PC-9 (cell line): ENCODE data around the gene TADA2B. TPM values are rescaled to one million over a fixed set of nuclear protein-coding genes. Genes with fewer than 3 reads are reported as not detected.

Experiments used
- BruUV-seq: library from RNA; stranded (reverse); fragments of 400-500 nt; replicated peaks from 2 replicates; lab custom pipeline; 2021; lab: Mats Ljungman, UMichigan
- CTCF ChIA-PET: fragments of 300-600 bp; sonication (Branson Sonifier 250); formaldehyde crosslinking; loops from one replicate; lab custom pipeline; 2022; ENCODE audit warnings: antibody characterized with exemption; lab: Charles Lee
- POLR2A ChIA-PET: fragments of 300-600 bp; sonication (Branson Sonifier 250); formaldehyde crosslinking; loops from one replicate; lab custom pipeline; 2022; ENCODE audit warnings: antibody characterized with exemption; ENCODE audit not compliant: unreplicated experiment; lab: Charles Lee
- DNase-seq, 2 experiments: peaks; one replicate each; pipeline versions ENCODE4 v3.0.0 to v3.0.0-alpha.2; 2015 to 2022; ENCODE audit warnings: mixed read lengths in 1 of 2
- H2AFZ ChIP-seq: fragments of 200-600 bp; sonication (generic); 2 replicates; pipeline ENCODE4 v1.8.1; 2017; ENCODE audit warnings: antibody characterized with exemption
- H3F3A ChIP-seq: fragments of 200-600 bp; sonication (generic); 2 replicates; pipeline ENCODE4 v1.8.1; 2017; ENCODE audit warnings: antibody characterized with exemption, mild to moderate bottlenecking, low read depth; ENCODE audit not compliant: insufficient read depth
- H3K27ac ChIP-seq: fragments of 200-600 bp; sonication (generic); 2 replicates; pipeline ENCODE4 v1.6.1; 2016; ENCODE audit warnings: mixed run types
- H3K27me3 ChIP-seq: fragments of 200-600 bp; sonication (generic); 2 replicates; pipeline ENCODE4 v1.6.1; 2016; ENCODE audit warnings: low read depth, mixed run types; ENCODE audit not compliant: insufficient read depth
- H3K36me3 ChIP-seq: fragments of 200-600 bp; sonication (generic); 2 replicates; pipeline ENCODE4 v1.6.1; 2016; ENCODE audit warnings: low read depth, mixed run types
- H3K4me1 ChIP-seq: fragments of 200-600 bp; sonication (generic); replicated peaks from 2 replicates; pipeline ENCODE4 v1.6.1; 2016; ENCODE audit warnings: mixed run types; ENCODE audit not compliant: insufficient read depth
- H3K4me2 ChIP-seq: fragments of 200-600 bp; sonication (generic); 2 replicates; pipeline ENCODE4 v1.6.1; 2017; ENCODE audit warnings: mixed run types
- H3K4me3 ChIP-seq: fragments of 200-600 bp; sonication (generic); 2 replicates; pipeline ENCODE4 v1.6.1; 2016; ENCODE audit warnings: mixed run types
- H3K79me2 ChIP-seq: fragments of 200-600 bp; sonication (generic); 2 replicates; pipeline ENCODE4 v1.6.1; 2017; ENCODE audit warnings: low read depth, mixed run types
- H3K9me2 ChIP-seq: fragments of 200-600 bp; sonication (generic); 2 replicates; pipeline ENCODE4 v1.8.1; 2017; ENCODE audit warnings: mild to moderate bottlenecking; ENCODE audit not compliant: insufficient read depth
- H3K9me3 ChIP-seq: fragments of 200-600 bp; sonication (generic); 2 replicates; pipeline ENCODE4 v1.8.1; 2016; ENCODE audit warnings: low read depth; ENCODE audit not compliant: insufficient read depth
- H4K20me1 ChIP-seq: fragments of 200-600 bp; sonication (generic); 2 replicates; pipeline ENCODE4 v1.8.1; 2017; ENCODE audit not compliant: insufficient read depth
- EZH2 ChIP-seq: fragments of 200-600 bp; sonication (generic); IDR thresholded peaks from 2 replicates; pipeline ENCODE4 v1.8.0; 2017; ENCODE audit warnings: antibody characterized with exemption, low read depth
- intact Hi-C: fragments of 100-400 bp; cut with micrococcal nuclease; formaldehyde crosslinking; loops from one replicate; pipeline ENCODE4 v1.10.0; 2022; ENCODE audit not compliant: unreplicated experiment
- total RNA-seq: library from RNA; stranded (reverse); gene quantifications from 2 replicates; pipeline ENCODE4 v1.2.3, GENCODE V29; 2021
- TF ChIP-seq, protein P1 (sequence below): fragments of 200-600 bp; sonication (generic); conservative IDR thresholded peaks from 2 replicates; pipeline ENCODE4 v1.6.1; 2017; ENCODE audit warnings: mixed run types, antibody characterized with exemption, mild to moderate bottlenecking, moderate library complexity

TADA2B gene
- total RNA-seq, 1 experiment from 2014 or later = 9.5 TPM

GRCh38 chr4:7004331-7004730 lies 38.8 kb upstream of the TADA2B start:
- H3K27ac ChIP-seq = no peak overlapping the region
- no peak overlapping the region for H2AFZ ChIP-seq
- no peaks in the 10 kb centered on the region for H4K20me1 ChIP-seq
- H3F3A ChIP-seq = peaks cover 5% of the 10 kb centered on the region
- BruUV-seq = no TSS peak
- peaks cover 9% of the 10 kb centered on the region for H3K4me1 ChIP-seq
- no peak for TF ChIP-seq EZH2
- TF ChIP-seq, protein P1, sequence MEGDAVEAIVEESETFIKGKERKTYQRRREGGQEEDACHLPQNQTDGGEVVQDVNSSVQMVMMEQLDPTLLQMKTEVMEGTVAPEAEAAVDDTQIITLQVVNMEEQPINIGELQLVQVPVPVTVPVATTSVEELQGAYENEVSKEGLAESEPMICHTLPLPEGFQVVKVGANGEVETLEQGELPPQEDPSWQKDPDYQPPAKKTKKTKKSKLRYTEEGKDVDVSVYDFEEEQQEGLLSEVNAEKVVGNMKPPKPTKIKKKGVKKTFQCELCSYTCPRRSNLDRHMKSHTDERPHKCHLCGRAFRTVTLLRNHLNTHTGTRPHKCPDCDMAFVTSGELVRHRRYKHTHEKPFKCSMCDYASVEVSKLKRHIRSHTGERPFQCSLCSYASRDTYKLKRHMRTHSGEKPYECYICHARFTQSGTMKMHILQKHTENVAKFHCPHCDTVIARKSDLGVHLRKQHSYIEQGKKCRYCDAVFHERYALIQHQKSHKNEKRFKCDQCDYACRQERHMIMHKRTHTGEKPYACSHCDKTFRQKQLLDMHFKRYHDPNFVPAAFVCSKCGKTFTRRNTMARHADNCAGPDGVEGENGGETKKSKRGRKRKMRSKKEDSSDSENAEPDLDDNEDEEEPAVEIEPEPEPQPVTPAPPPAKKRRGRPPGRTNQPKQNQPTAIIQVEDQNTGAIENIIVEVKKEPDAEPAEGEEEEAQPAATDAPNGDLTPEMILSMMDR = no peak
- no peak for DNase-seq
- ChIA-PET POLR2A (no interaction called here), CTCF (no interaction called here)
- 0 out of 2 replicates have a peak, but pooled peaks cover 13% of the 10 kb centered on the region for H3K79me2 ChIP-seq
- no peaks in the 10 kb centered on the region for H3K9me3 ChIP-seq
- H3K4me2 ChIP-seq = no peak overlapping the region
- no peaks in the 10 kb centered on the region for H3K9me2 ChIP-seq
- intact Hi-C loops = no loop called here
- 0 out of 2 replicates have a peak, but pooled peaks cover 4% of the 10 kb centered on the region for H3K36me3 ChIP-seq
- H3K4me3 ChIP-seq = no peak overlapping the region
- no peaks in the 10 kb centered on the region for H3K27me3 ChIP-seq

DNA sequence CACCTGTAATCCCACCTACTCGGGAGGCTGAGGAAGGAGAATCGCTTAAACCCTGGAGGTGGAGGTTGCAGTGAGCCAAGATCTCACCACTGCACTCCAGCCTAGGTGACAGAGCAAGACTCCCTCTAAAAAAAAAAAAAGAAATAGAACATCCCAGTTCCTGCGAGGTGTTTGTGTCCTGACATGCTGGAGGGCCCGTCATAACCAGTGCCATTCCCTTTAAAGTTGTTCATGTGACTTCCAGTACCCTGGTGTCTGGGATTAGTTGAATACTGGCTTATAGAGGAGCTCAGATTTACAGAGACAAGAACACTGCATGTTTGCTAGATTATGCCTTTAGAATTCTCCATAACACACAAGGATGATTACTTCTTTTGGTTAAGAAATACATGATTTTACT lies 37.6 kb upstream of the TADA2B start:
- Histone ChIP-seq H3K4me1 (no peaks in the 10 kb centered on the region), H3K9me2 (no peaks in the 10 kb centered on the region), H3K9me3 (no peaks in the 10 kb centered on the region), H3K4me2 (no peak overlapping the region), H4K20me1 (no peaks in the 10 kb centered on the region), H3K36me3 (0 out of 2 replicates have a peak, but pooled peaks cover 4% of the 10 kb centered on the region), H3K27me3 (no peaks in the 10 kb centered on the region), H3K27ac (no peak overlapping the region), H3F3A (no peaks in the 10 kb centered on the region), H3K79me2 (0 out of 2 replicates have a peak, but pooled peaks cover 13% of the 10 kb centered on the region), H2AFZ (no peak overlapping the region), H3K4me3 (no peak overlapping the region)
- POLR2A ChIA-PET = no interaction called here
- intact Hi-C loops = no loop called here
- TF ChIP-seq, protein P1 = no peak
- TF ChIP-seq EZH2 = no peak
- DNase-seq = no peak
- no TSS peak for BruUV-seq
- CTCF ChIA-PET = no interaction called here

GRCh38 chr4:7006411-7006810 lies 36.8 kb upstream of the TADA2B start:
- 0 out of 2 replicates have a peak, but pooled peaks cover 6% of the 10 kb centered on the region for H3K79me2 ChIP-seq
- POLR2A ChIA-PET = no interaction called here
- no peak overlapping the region for H3K4me2 ChIP-seq
- TF ChIP-seq, protein P1 = no peak
- TF ChIP-seq EZH2 = no peak
- H3K27ac ChIP-seq = no peak overlapping the region
- no peak overlapping the region for H3K4me3 ChIP-seq
- H4K20me1 ChIP-seq = no peaks in the 10 kb centered on the region
- H3K36me3 ChIP-seq = 0 out of 2 replicates have a peak, but pooled peaks cover 4% of the 10 kb centered on the region
- intact Hi-C loops = no loop called here
- no peaks in the 10 kb centered on the region for H3K9me3 ChIP-seq
- H3K9me2 ChIP-seq = no peaks in the 10 kb centered on the region
- H3K4me1 ChIP-seq = no peaks in the 10 kb centered on the region
- DNase-seq = no peak
- H2AFZ ChIP-seq = no peak overlapping the region
- H3K27me3 ChIP-seq = no peaks in the 10 kb centered on the region
- H3F3A ChIP-seq = no peaks in the 10 kb centered on the region
- CTCF ChIA-PET = interaction anchor here (0.6 kb wide), 1 partner anchor 36 kb away, joined by 3 read pairs; a partner anchor contains a TSS
- no TSS peak for BruUV-seq
